Fibroblast of skin of right biceps (primary cell): Measurements from ENCODE around the gene ERCC1.
A peak's percentile ranks its signal among the peaks of the same experiment; 100 is the strongest.
"Not testable (repeated sequence)": the region's sequence is repeated elsewhere in the genome, so short reads cannot be mapped to it uniquely, and the experiment has no call there.

Source experiments
- DNase-seq: peaks from one replicate; pipeline ENCODE4 v3.0.0-alpha.2; 2013

The ERCC1 gene

DNA sequence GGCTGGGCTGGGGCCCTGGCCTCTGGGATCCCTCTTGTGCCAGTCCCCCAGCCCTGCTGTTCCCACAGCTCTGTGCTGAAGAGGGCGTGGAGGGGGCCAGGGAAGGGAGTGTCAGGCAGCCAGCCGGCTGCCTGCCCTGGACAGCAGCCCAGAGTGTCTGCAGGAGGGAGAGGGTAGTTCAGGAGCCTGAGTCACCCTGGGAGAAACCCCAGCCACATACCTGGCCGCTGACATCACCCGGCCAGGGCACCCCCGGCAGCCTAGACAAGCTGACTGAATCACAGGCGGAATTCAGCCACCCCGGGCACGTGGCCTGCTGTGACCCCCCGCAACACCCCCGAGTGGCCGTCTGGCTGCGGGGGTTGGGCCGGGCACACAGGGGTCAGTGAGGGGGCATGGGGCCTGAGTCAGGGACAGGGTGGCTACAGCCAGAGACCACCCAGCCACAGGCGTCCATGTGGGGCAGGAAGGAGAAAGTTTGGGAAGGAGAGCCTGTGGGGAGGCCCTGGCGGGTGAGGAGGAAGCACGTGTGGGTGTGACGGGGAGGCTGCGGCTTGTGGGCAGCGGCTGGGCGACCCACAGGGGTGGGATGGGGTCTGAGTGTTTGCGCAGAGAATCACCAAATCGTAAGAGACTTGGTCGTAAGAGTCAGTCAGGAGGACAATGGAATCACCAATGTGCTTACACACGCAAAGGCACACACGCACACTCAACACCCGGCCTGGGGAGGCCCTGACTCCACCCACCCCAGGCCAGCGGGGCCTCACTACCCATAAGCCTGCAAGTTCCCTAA lies 32.2 kb upstream of the ERCC1 start:
- DNase-seq = peak; percentile 99

DNA sequence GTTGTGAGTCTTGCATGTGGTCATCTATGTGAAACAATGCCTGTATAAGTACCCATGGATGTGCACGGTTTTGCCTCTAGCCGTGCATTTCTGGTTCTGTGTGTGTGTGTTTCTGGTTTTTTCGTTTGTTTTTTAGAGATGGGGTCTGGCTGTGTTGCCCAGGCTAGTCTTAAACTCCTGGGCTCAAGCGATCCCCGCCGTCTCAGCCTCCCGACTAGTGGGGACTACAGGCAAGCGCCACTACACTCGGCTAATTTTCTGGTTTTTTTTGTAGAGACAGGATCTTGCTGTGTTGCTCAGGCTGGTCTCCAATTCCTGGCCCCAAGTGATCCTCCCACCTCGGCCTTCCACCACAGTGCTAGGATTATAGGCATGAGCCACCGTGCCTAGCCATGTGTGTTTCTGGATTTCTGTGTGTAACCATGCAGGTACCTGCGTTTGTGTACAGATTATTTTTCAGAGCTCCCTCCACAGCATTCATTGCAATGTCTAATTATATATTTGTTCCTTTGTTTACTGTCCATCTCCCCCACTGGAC lies 28.2 kb upstream of the ERCC1 start:
- DNase-seq = no peak

GRCh38 chr19:45451131-45451849 lies 27.6 kb upstream of the ERCC1 start:
- DNase-seq = peak; percentile 84

- DNase-seq = no peak
Measured at GRCh38 chr19:45450012-45450333, 26.3 kb upstream of the ERCC1 start.

GRCh38 chr19:45448887-45449299 lies 25.2 kb upstream of the ERCC1 start:
- no peak for DNase-seq

DNA sequence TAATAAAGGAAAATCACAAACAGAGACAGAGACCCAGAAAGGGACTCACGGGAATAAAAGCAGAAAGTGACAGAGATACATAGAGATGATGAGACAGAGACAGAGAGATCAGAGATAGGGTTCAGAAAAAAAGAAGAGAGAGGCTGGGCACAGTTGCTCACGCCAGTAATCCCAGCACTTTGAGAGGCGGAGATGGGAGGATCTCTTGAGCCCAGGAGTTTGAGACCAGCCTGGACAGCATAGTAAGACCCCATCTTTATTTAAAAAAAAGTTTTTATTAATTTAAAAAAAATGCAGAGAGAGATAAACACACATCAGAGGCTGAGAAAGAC lies 24.7 kb upstream of the ERCC1 start:
- no peak for DNase-seq

DNA sequence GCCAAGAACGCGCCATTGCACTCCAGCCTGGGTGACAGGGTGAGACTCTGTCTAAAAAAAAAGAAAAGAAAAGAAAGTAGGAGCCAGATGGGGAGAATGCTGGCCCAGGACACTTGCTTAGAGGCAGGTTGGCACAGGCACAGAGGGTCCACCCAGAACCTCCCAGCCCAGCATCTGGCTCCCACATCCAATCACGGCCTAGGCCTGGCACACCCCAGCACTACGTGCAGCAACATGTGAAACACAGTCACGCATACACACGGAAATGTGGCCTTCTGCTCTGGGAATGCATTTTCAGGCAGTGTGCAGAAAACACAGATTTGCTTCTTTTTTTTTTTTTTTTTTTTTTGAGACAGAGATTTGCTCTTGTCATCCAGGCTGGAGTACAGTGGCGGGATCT lies 23.2 kb upstream of the ERCC1 start:
- no peak for DNase-seq

- DNase-seq = peak; percentile 48
Measured at GRCh38 chr19:45446295-45446694, 22.6 kb upstream of the ERCC1 start.

DNA sequence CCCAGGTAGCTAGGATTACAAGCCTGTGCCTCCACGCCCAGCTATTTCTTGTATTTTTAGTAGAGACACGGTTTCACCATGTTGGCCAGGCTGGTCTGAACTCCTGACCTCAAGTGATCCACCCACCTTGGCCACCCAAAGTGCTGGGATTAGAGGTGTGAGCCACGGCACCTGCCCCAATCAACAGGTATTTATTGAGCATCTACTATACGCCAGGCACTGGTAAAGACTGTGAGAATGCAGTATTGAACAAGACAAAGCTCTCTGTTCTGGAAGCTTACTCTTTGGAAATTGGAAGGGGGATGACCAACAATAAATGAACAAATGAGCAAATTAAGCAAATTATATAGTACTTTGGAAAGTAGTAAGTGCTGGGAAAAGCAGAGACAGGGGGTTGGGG lies 21.4 kb upstream of the ERCC1 start:
- no peak for DNase-seq

DNA sequence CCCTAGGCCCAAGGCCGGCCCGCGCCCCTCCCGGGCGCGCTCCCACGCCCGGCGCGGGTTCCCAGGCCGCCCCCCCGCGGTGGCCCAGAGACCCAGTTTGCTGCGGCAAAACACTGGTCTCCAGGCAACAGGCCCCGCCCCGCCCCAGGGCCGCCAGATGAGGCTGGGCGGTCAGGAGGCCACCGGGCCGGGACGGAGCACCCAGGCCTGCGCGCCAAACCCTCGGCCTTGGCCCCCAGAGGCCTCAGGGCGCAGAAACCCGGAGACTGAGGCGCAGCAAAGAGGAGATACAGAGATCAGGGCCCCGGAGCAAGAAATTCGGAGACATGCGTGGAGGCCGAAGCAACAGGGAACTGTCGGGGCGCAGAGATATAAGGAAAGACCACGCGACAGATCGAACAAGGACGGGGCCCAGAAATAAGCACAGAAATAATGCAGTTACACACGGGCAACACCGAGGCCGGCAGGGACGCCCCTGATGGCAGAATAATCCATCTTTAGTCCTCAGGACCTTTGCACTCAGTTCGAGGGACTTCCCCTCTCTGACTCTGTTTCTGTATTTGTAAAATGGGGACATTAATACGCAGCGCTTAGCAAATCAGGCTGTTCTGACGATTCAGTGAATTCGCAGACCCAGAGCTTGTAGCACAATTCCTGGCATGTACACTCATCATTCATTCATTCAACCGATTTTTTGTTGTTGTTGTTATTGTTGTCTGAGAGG lies 20.8 kb upstream of the ERCC1 start:
- DNase-seq = peak; percentile 79

GRCh38 chr19:45443462-45444317 lies 20.0 kb upstream of the ERCC1 start:
- peak; percentile 95 for DNase-seq

- peak; percentile 80 for DNase-seq
Measured at GRCh38 chr19:45442778-45443461, 19.2 kb upstream of the ERCC1 start.

- DNase-seq = no peak
Measured at GRCh38 chr19:45442408-45442777, 18.7 kb upstream of the ERCC1 start.

DNA sequence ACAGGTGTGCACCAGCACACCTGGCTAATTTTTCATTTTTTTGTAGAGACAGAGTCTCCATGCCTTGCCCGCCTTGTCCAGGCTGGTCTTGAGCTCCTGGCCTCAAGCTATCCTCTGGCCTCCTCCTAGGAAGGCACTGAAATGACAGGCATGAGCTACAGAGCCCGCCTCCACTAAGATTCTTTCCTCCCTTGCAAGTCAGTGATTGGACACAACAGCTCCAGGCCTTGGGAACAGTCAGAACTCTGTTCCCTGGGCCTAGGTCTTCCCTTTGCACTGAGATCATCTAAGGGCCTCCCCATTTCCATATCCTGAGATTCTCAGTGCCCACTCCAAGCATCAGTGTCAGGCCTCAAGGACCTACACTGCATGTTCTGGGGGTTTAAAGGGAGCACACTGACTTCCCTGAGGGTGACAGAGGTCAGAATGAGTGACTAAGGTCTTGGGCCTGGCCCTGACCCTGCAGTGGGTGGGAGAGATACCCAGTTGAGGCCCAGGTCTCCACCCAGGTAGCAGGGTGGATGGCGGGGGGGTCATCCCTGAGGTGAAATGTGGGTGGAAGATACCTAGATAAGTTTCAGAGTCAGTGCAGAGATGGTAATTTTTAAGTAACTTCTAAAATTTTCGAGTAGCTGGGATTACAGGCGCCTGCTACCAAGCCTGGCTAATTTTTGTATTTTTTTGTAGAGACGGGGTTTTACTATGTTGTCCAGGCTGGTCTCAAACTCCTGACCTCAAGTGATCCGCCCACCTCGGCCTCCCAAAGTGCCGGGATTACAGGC lies 17.3 kb upstream of the ERCC1 start:
- peak; percentile 64 for DNase-seq

DNA sequence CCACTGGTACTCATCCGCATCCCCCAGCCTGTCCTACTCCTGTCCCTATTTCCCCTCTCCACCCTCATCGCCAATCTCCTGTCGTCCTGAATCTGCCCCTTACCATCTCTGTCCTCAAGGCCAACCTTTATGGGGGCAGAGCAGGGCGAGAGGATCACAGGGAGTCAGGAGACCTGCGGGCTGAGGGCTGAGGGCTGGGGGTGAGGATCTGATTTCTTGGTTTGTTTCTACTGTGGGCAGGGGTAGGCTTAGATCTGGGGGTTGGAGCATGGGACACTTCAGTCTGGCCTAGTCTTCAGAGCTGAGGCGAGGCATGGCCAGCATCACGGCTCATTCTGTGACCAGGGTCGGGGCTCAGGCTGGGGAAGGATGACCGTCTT lies 16.5 kb upstream of the ERCC1 start:
- no peak for DNase-seq

- peak; percentile 92 for DNase-seq
Measured at GRCh38 chr19:45439569-45440258, 16.0 kb upstream of the ERCC1 start.

GRCh38 chr19:45439190-45439568 lies 15.5 kb upstream of the ERCC1 start:
- DNase-seq = no peak

DNA sequence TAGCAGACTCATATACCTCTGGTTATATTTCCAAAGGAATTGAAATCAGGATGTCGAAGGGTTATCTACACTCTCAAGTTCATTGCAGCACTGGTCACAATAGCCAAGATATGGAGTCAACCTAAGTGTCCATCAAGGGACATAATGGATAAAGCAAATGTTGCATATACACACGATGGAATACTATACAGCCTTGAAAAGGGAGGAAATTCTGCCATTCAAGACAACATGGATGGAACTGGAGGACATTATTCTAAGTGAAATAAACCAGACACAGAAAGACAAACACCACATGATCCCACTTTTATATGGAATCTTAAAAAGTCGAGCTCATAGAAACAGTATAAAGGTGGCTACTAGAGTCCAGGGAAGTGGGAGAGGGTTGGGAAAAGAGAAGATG lies 13.6 kb upstream of the ERCC1 start:
- DNase-seq = no peak

DNA sequence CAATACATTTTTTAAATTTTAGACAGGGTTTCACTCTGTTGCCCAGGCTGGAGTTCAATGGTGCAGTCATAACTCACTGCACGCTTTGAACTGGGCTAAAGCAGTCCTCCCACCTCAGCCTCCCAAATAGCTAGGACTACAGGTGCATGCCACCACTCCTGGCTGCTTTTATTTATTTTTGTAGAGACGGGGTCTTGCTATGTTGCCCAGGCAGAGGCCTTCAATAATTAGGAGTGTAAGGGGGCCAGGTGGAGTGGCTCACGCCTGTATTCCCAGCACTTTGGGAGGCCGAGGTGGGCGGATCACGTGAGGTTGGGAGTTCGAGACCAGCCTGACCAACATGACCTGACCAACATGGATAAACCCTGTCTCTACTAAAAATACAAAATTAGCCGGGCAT lies 8.8 kb upstream of the ERCC1 start:
- not testable (repeated sequence) for DNase-seq

DNA sequence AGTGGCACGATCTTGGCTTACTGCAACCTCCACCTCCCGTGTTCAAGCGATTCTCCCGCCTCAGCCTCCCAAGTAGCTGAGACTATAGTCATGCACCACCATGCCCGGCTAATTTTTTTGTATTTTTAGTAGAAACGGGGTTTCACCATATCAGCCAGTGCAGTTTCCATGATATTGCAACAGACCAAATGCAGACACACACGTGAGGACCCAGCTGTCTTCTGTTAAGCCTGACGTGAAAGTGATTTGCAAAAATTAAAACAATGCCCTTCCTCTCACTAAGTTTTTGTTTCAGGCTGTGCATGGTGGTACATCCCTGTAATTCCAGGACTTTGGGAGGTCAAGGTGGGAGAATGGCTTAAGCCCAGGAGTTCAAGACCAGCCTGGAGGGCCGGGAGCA lies 7.3 kb upstream of the ERCC1 start:
- peak; percentile 58 for DNase-seq

DNA sequence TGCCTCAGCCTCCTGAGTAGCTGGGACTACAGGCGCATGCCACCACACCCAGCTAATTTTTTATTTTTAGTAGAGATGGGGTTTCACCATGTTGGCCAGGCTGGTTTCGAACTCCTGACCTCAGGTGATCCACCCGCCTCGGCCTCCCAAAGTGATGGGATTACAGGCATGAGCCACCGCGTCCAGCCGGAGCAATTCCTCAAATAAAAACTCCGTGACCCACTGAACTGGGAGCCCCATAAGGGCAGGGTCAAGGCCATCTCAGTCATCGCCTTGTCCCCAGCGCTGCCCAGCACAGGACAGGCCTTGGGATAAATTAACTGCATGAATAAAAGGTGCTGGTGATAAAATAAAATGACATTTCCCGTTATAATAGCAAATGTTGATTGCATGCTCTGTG lies 6.2 kb upstream of the ERCC1 start:
- DNase-seq = not testable (repeated sequence)
